Dermis blood vessel endothelial cell (primary cell): ENCODE data around the gene BTBD10. TPM values are rescaled to one million over a fixed set of nuclear protein-coding genes. Genes with fewer than 3 reads are reported as not detected.

Experiments
- DNase-seq: peaks from one replicate; pipeline ENCODE4 v3.0.0; 2010
- total RNA-seq: library from RNA; depleted of rRNA; stranded (reverse); fragments of >200 nt; gene quantifications from 2 replicates; pipeline ENCODE4 v1.2.3, GENCODE V29; 2014

The BTBD10 gene
- 133 and 140 TPM in 2 replicates for total RNA-seq

GRCh38 chr11:13462901-13463778, at the start of gene BTBD10:
Gene BTBD10 (minus strand): TSS chr11:13463222. CDS start chr11:13445124, 18,098 bp downstream.
- DNase-seq, result peak; percentile 96

- DNase-seq, result no peak
These were observed 40.4 kb upstream of the BTBD10 start for GRCh38 chr11:13503393-13503792.

GRCh38 chr11:13502492-13502891, 39.5 kb upstream of the BTBD10 start:
- DNase-seq, result no peak

- DNase-seq, result no peak
These were observed 32.9 kb upstream of the BTBD10 start, which contains the start of gene PTH for GRCh38 chr11:13495929-13496328. Gene PTH (minus strand): TSS chr11:13495997. CDS start chr11:13492855, 3,142 bp downstream.

- DNase-seq, result no peak
These were observed 31.0 kb upstream of the BTBD10 start for GRCh38 chr11:13494051-13494450.

GRCh38 chr11:13487661-13488030, 24.6 kb upstream of the BTBD10 start:
- peak; percentile 29 for DNase-seq

- DNase-seq, result peak; percentile 51
These were observed 24.1 kb upstream of the BTBD10 start for GRCh38 chr11:13486926-13487660.

- DNase-seq, result no peak
These were observed 17.2 kb upstream of the BTBD10 start for GRCh38 chr11:13480198-13480597.

GRCh38 chr11:13479688-13480087, 16.7 kb upstream of the BTBD10 start:
- no peak for DNase-seq

- no peak for DNase-seq
These were observed 12.1 kb upstream of the BTBD10 start for GRCh38 chr11:13475091-13475490.

- DNase-seq, result no peak
These were observed 10.1 kb upstream of the BTBD10 start for GRCh38 chr11:13473013-13473722.

GRCh38 chr11:13468750-13469149, 5.7 kb upstream of the BTBD10 start:
- DNase-seq, result no peak

- DNase-seq, result peak; percentile 71
These were observed 2.9 kb upstream of the BTBD10 start for GRCh38 chr11:13465909-13466371.

GRCh38 chr11:13463779-13464290, 813 bp upstream of the BTBD10 start:
- DNase-seq, result no peak

- peak; percentile 56 for DNase-seq
These were observed 616 bp downstream of the BTBD10 start for GRCh38 chr11:13462311-13462900.

GRCh38 chr11:13461291-13461690, 1.7 kb downstream of the BTBD10 start:
- peak; percentile 15 for DNase-seq

- no peak for DNase-seq
These were observed 12.1 kb downstream of the BTBD10 start for GRCh38 chr11:13450832-13451397.

- DNase-seq, result no peak
These were observed 13.5 kb downstream of the BTBD10 start for GRCh38 chr11:13449522-13449921.

- DNase-seq, result peak; percentile 43
These were observed 14.1 kb downstream of the BTBD10 start for GRCh38 chr11:13448876-13449275.

GRCh38 chr11:13446444-13446843, 16.6 kb downstream of the BTBD10 start:
- DNase-seq, result peak; percentile 74

GRCh38 chr11:13445588-13445987, 17.4 kb downstream of the BTBD10 start:
- no peak for DNase-seq
